ENCODE results near the gene GSK3B. TPM values are rescaled to one million over a fixed set of nuclear protein-coding genes. Genes with fewer than 3 reads are reported as not detected.

The GSK3B gene
- total RNA-seq, 6 experiments from 2014 or later, result 14.4 to 19.4 (median 18.4) TPM

- intact Hi-C loops (cut with DNase I), result no loop called here
- Histone ChIP-seq H3K9me3 (no peaks in the 10 kb centered on the region), H3K4me3 (no peak overlapping the region), H3K36me3 (no peaks in the 10 kb centered on the region), H3K27me3 (no peaks in the 10 kb centered on the region), H3K27ac (no peak overlapping the region), H3K4me1 (no peaks in the 10 kb centered on the region)
- WGBS (ENCODE audit: insufficient coverage, low coverage, low lambda C conversion rate, missing lambda C conversion rate), result 33% methylated on average over 1 of the region's 1 CpG
- ATAC-seq (no peak), DNase-seq (no peak)
- no peak for TF ChIP-seq CTCF (IDR thresholded peaks at IDR 0.05)
- TF ChIP-seq POLR2A (IDR thresholded peaks at IDR 0.05), result no peak
These were observed 149.0 kb downstream of the GSK3B start for GRCh38 chr3:119945291-119945690.

GRCh38 chr3:119944091-119944490, 150.2 kb downstream of the GSK3B start:
- no peak for TF ChIP-seq CTCF (IDR thresholded peaks at IDR 0.05)
- TF ChIP-seq POLR2A (IDR thresholded peaks at IDR 0.05), result no peak
- intact Hi-C loops (cut with DNase I), result no loop called here
- Histone ChIP-seq H3K36me3 (no peaks in the 10 kb centered on the region), H3K27ac (no peak overlapping the region), H3K9me3 (no peaks in the 10 kb centered on the region), H3K4me1 (no peaks in the 10 kb centered on the region), H3K27me3 (no peaks in the 10 kb centered on the region), H3K4me3 (no peak overlapping the region)
- ATAC-seq (no peak), DNase-seq (no peak)
- WGBS (ENCODE audit: insufficient coverage, low coverage, low lambda C conversion rate, missing lambda C conversion rate), result 69% methylated on average over 2 of the region's 2 CpGs

- TF ChIP-seq CTCF (IDR thresholded peaks at IDR 0.05) (no peak), POLR2A (IDR thresholded peaks at IDR 0.05) (no peak)
- H3K27me3 ChIP-seq, result no peaks in the 10 kb centered on the region
- DNase-seq, result no peak
- no peak overlapping the region for H3K27ac ChIP-seq
- no peaks in the 10 kb centered on the region for H3K4me1 ChIP-seq
- intact Hi-C loops (cut with DNase I), result no loop called here
- H3K9me3 ChIP-seq, result no peaks in the 10 kb centered on the region
- H3K4me3 ChIP-seq, result no peak overlapping the region
- WGBS (ENCODE audit: insufficient coverage, low coverage, low lambda C conversion rate, missing lambda C conversion rate), result 90% methylated on average over 1 of the region's 1 CpG
- H3K36me3 ChIP-seq, result no peaks in the 10 kb centered on the region
- no peak for ATAC-seq
These were observed 155.2 kb downstream of the GSK3B start for GRCh38 chr3:119939077-119939476.

GRCh38 chr3:119937229-119937628, 157.0 kb downstream of the GSK3B start:
- ATAC-seq (peak; percentile 32 to 46 (median 41)), DNase-seq (no peak)
- no peaks in the 10 kb centered on the region for H3K9me3 ChIP-seq
- TF ChIP-seq CTCF (IDR thresholded peaks at IDR 0.05), result no peak
- TF ChIP-seq POLR2A (IDR thresholded peaks at IDR 0.05), result no peak
- WGBS (ENCODE audit: insufficient coverage, low coverage, low lambda C conversion rate, missing lambda C conversion rate), result 68% methylated on average over 2 of the region's 2 CpGs
- H3K36me3 ChIP-seq, result no peaks in the 10 kb centered on the region
- H3K4me3 ChIP-seq, result no peak overlapping the region
- no peak overlapping the region for H3K27ac ChIP-seq
- no peaks in the 10 kb centered on the region for H3K4me1 ChIP-seq
- no peaks in the 10 kb centered on the region for H3K27me3 ChIP-seq
- intact Hi-C loops (cut with DNase I), result no loop called here

- Histone ChIP-seq H3K27me3 (no peaks in the 10 kb centered on the region), H3K27ac (no peak overlapping the region), H3K4me1 (peaks cover 0 to 14% (median 0%) of the 10 kb centered on the region in 4 donors), H3K9me3 (no peaks in the 10 kb centered on the region), H3K4me3 (no peak overlapping the region), H3K36me3 (no peaks in the 10 kb centered on the region)
- TF ChIP-seq CTCF (IDR thresholded peaks at IDR 0.05) (no peak), POLR2A (IDR thresholded peaks at IDR 0.05) (no peak)
- WGBS (ENCODE audit: insufficient coverage, low coverage, low lambda C conversion rate, missing lambda C conversion rate), result 81% methylated on average over 2 of the region's 3 CpGs
- DNase-seq (no peak), ATAC-seq (no peak)
- intact Hi-C loops (cut with DNase I), result no loop called here
These were observed 160.0 kb downstream of the GSK3B start for GRCh38 chr3:119934249-119934648.
